Measurements from ENCODE around the gene CD58.

The CD58 gene

DNA sequence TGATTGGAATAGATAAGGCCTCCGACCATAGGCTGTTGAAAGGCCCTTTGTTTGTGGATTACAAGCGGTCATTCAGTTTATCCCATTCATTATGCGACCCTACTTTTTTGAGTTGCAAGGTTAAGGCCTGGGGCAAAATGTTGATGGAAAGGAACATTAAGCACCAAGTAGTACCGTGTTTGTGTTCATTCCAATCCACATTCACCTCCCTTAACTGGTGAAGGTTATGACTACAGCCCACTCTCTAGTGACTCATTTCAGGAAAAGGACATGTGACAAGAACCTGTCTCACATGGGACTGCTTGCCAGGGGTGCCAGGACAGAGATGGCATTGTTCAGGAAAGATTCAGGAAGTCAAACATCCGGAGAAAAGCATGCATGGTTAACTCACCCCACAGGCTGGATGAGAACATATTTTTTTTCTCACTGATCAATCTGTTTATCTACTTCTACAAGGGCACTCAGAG is 81.6 kb downstream of the CD58 start:
- H3K4me3 ChIP-seq (ENCODE audit: low read depth, low read length): no peak overlapping the region
- TF ChIP-seq CTCF (IDR thresholded peaks at IDR 0.05; ENCODE audit: low read depth, low read length) (no peak), MAX (IDR thresholded peaks at IDR 0.05; ENCODE audit: low read depth, low read length) (no peak), MYC (IDR thresholded peaks at IDR 0.05; ENCODE audit: low read depth, low read length) (no peak)
- no peak for DNase-seq (ENCODE audit: low read depth)

GRCh38 chr1:116488071-116488470 is 82.8 kb downstream of the CD58 start:
- no peak overlapping the region for H3K4me3 ChIP-seq (ENCODE audit: low read depth, low read length)
- no peak for DNase-seq (ENCODE audit: low read depth)
- TF ChIP-seq MYC (IDR thresholded peaks at IDR 0.05; ENCODE audit: low read depth, low read length) (no peak), MAX (IDR thresholded peaks at IDR 0.05; ENCODE audit: low read depth, low read length) (no peak), POLR2A (IDR thresholded peaks at IDR 0.05; ENCODE audit: extremely low read depth, insufficient read length) (no peak), CTCF (IDR thresholded peaks at IDR 0.05; ENCODE audit: low read depth, low read length) (no peak)

GRCh38 chr1:116487583-116487982 is 83.2 kb downstream of the CD58 start:
- H3K4me3 ChIP-seq (ENCODE audit: low read depth, low read length): no peak overlapping the region
- TF ChIP-seq MYC (IDR thresholded peaks at IDR 0.05; ENCODE audit: low read depth, low read length) (no peak), CTCF (IDR thresholded peaks at IDR 0.05; ENCODE audit: low read depth, low read length) (no peak), MAX (IDR thresholded peaks at IDR 0.05; ENCODE audit: low read depth, low read length) (no peak), POLR2A (IDR thresholded peaks at IDR 0.05; ENCODE audit: extremely low read depth, insufficient read length) (no peak)
- DNase-seq (ENCODE audit: low read depth): no peak

- DNase-seq (ENCODE audit: low read depth): no peak
- TF ChIP-seq POLR2A (IDR thresholded peaks at IDR 0.05; ENCODE audit: extremely low read depth, insufficient read length) (no peak), CTCF (IDR thresholded peaks at IDR 0.05; ENCODE audit: low read depth, low read length) (no peak), MYC (IDR thresholded peaks at IDR 0.05; ENCODE audit: low read depth, low read length) (no peak), MAX (IDR thresholded peaks at IDR 0.05; ENCODE audit: low read depth, low read length) (no peak)
- H3K4me3 ChIP-seq (ENCODE audit: low read depth, low read length): no peak overlapping the region
Measured at GRCh38 chr1:116487031-116487430, 83.8 kb downstream of the CD58 start.

DNA sequence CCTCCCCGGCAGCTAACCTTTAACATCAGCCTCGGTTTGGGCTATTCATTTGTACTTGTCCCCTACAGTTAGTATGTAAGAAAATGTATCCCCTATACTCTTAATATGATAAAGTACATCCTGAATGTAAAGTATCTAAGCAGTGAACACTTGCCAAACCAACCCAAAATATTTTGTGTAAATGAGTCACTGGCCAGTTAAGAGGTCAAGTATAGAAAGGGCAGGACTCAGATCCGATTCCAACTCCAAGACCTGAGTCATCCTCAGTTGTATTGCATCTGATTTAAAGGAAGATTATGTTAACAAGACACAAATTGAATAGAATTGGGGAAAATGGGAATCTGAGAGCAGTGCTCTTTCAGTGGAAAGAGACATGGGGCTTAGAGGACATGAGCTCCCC is 84.4 kb downstream of the CD58 start:
- no peak for DNase-seq (ENCODE audit: low read depth)
- TF ChIP-seq MYC (IDR thresholded peaks at IDR 0.05; ENCODE audit: low read depth, low read length) (no peak), MAX (IDR thresholded peaks at IDR 0.05; ENCODE audit: low read depth, low read length) (no peak), POLR2A (IDR thresholded peaks at IDR 0.05; ENCODE audit: extremely low read depth, insufficient read length) (no peak), CTCF (IDR thresholded peaks at IDR 0.05; ENCODE audit: low read depth, low read length) (no peak)
- H3K4me3 ChIP-seq (ENCODE audit: low read depth, low read length): no peak overlapping the region

DNA sequence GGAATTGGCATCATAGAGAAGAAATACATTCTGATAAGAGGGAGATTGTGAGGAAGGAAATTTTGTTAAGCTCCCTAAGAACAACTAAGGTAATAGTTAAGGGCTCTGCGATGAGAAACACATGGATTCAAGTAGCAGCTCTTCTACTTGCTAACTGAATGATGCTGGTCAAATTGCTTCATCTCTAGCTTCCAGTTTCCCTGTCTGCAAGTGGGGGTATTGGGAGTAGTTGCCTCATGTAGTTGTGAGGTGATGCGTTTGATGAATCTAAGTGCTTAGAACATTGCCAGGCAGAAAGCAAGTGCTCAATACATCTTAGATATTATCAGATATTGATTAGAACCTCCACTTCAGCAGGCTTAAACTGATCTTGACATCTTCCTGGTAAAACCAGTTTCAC is 84.8 kb downstream of the CD58 start:
- TF ChIP-seq CTCF (IDR thresholded peaks at IDR 0.05; ENCODE audit: low read depth, low read length) (no peak), MYC (IDR thresholded peaks at IDR 0.05; ENCODE audit: low read depth, low read length) (no peak), POLR2A (IDR thresholded peaks at IDR 0.05; ENCODE audit: extremely low read depth, insufficient read length) (no peak), MAX (IDR thresholded peaks at IDR 0.05; ENCODE audit: low read depth, low read length) (no peak)

More for the DNA sequence above, 84.8 kb downstream of the CD58 start:
- H3K4me3 ChIP-seq (ENCODE audit: low read depth, low read length): no peak overlapping the region
- no peak for DNase-seq (ENCODE audit: low read depth)
